ENCODE data around the gene GP9.

The GP9 gene

DNA sequence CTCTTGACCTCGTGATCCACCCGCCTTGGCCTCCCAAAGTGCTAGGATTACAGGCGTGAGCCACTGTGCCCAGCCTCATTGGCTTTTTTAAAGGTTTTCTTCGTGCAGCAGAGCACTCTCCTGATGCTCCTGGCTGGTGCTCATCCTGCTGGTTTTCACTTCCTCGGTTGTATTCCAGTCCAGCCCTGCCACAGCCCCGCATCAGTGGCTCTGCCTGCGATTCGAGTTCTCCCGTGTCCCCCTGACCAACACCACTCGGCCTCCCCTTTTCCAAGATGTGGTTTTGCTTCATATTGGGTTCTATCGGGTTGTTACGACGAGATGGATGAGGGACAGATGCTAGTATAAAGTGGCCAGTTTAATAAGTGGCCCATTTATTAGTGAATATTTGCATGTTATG lies 31.7 kb upstream of the GP9 start:
- no peak for DNase-seq (ENCODE audit: low spot score)

DNA sequence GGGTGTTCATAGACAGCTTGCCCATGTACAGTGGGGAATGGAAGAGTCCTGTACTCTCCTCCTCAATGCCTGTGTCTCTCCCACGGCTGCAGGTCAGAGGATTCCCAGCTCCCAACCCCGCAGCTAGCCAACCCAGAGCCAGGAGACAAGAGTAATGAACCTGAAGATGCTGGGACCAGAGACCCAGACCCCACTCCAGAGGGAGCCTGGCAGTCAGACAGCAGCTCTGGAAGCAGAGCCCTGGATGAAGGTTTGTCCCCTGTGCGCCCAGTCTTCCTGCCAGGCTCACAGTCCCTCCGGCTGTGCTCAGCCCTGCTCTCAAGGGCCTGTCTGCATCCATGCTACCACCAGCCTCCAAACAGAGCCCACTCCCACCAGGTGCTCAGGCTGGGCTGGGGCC lies 30.0 kb upstream of the GP9 start:
- DNase-seq (ENCODE audit: low spot score), result no peak

DNA sequence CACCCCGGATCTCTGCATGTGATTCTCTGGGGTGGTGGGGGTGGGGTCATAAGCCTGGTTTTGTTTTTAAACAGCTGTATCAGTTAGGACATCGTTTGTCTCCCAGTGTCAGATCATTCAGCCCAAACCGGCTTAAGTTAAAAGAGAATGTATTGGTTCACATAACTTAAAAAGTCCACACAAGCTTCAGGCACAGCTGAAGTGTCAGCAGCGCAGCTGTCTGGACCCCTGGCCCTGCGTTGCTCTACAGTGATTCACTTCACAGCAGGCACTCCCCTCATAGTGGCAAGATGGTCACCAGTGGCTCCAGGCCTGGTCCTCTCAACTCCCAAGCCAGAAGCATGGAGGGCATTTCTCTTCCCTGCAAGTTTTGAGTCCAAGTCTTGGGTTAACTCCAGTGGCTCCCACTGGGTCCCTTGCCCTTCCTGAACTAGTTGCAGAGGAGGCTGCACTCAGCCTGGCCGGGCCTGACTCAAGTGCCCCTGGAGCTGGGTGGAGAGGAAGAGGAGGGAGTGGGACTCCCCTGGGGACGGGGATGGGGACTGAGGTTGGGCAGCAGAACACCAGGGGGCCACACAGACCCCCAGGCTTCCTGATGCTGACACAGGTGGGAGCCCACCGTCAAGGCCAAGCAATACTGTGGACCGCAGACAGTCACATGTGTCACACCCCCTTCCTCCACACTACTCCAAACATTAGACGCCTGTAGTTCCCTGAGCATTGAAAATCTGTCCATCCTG lies 28.9 kb upstream of the GP9 start:
- DNase-seq (ENCODE audit: low spot score), result no peak

DNA sequence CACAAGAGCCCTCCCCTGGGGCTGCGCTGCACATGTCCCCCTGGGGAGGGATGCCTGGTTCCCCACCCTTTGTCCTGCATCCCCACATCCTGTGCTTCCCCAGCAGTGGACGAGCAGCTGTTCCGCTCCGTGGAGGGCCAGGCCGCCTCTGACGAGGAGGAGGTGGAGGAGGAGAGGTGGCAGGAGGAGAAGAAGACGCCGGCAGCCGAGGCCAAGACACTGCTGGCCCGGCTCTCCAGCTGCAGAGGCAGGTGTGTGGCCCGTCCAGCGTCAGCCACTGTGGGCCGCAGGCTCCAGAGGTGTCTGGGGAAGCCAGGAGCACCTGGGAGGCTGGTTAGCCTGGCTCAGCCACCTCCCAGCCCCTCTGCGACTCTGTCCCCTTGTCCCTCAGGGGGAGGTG lies 27.9 kb upstream of the GP9 start:
- no peak for DNase-seq (ENCODE audit: low spot score)

DNA sequence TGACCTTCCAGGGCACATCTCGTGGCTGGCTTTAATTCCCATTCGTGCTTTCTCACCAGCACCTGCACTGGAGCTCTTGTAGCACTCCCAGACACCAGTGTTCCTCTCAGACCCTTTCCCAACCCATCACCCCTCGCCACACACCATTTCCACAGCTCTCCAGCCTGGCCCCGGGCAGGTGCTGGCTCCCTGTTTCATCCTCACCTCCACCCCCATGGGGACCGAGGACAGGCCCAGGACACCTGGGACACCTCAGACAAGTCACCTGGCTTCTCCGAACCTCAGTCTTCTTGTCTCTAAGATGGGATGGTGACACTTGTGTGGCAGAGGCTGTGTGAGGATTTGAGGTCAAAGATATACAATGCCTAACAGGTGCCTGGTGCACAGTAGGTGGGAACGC lies 27.4 kb upstream of the GP9 start:
- DNase-seq (ENCODE audit: low spot score), result no peak

DNA sequence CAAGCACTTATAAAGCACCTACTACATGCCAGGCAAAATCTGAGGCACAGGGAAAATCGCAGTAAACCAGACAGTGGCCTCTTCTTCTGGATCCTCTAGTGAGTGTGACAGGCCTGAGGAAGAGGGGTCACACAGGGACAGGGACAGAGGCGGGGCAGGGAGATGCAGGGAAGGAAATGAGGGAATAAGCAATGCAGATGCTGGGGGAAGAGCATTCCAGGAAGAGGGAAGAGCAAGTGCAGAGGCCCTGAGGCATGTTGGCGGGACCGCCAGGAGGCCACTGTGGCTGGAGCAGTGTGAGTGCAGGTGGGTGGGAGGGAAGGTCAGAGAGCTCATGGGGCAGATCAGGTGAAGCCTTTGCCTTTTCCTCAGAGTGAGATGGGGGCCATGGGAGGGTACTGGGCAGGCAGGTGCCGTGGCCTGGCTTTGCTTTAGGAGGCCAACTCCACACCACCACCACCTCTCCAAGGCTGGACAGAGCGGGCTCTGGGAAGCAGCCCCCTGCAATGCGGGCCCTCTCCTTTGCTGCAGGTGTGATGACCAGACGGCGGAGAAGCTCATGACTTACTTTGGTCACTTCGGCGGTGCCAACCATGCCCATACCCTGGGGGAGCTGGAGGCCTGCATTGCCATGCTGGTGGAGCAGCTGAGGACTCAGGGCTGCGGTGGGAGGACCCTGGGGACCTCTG lies 26.8 kb upstream of the GP9 start:
- no peak for DNase-seq (ENCODE audit: low spot score)

DNA sequence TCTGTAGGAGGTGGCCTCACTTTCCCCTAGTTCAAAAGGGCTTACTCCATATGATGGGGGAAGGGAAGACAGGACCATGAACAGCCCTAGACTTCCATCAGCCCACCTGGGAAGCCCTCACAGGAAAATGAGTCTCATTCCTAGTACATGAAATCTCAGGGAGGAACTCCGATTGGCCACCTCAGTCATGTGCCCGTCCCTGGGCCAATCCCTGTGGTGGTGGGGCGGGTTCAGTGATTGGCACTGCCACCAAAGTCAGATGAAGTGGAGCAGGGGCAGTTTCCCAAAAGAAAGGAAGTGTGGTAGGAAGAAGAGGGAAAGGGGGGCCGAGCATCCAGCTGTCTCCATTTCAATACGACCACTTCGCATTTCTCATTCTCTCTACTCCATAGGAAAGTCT lies 25.9 kb upstream of the GP9 start:
- no peak for DNase-seq (ENCODE audit: low spot score)

DNA sequence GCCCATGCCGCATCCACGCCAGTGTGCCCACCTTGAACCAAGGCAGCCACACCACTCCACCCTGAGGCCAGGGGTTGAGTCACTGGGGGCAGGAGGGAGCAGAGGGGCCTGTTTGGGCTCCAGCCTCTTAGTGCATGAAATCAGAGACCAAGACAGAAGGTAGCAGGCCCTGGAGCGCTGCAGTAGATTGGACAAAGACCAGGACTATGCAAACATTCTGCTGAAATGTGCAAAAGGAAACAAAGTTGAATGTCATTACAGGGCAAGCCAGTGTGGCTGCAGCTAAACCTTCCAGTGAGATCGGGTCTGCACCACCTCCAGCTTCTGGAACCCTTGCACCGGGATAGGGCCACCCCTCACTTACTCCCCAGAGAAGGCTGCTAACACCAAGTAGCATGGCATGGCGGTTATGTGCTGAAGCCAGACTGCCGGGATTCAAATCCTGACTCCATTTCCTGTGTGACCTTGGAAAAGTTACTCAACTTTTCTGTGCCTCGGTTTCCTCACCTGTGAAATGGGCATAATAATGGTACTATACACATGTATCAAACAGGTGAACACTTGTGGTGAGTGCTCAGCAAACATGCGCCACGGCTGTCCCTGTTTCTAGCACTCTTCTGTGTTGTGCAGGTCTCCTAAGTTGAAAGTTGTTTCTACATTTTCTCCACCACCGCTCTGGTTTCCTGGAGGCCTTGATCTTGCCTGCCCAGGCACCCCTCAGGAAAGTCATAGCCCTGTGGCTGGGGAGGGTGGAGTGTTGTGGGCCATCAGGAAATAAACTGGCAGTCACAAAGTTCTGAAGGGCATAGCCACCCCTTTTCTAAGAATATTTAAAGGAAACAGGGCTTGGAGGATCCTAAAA lies 25.0 kb upstream of the GP9 start:
- DNase-seq (ENCODE audit: low spot score), result no peak

DNA sequence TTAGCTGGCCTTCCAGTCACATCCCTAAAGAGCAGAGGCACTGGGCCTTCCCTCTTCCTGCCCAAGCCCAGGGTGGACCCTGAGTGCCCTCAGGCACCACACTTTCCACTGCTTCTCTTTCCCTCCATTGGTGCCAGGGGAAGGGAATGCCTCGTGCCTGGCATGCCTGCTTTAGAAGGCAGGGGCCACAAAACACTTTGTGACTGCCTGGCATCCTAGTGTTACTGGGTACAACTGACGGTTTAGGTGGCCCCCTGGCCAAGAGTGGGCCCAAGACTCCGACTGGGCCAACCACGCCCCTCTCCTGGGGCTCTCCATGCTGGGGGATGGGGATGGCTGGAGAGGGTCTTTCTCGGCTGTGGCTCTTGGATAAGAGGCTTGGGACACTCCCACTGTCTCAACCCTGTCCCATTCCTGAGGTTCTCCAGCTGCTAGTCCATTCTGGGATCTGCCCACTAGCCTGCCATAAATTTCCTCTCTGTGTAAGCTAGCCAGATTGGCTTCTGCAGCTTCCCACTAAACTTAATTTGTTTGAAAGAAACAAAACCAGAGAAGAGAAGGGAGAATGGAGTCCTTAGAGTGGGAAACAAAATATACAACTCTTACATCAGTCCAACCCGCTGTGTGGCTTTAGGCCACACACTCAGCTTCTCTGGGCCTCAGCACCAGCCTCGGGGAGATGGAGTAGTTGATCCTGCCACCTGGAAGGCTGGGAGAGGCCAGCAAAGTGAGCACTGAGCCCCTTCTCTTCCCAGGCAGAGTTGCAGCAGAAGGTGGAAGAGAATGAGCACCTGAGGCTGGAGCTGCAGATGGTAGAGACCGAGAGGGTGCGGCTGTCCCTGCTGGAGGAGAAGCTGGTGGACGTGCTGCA lies 24.1 kb upstream of the GP9 start:
- no peak for DNase-seq (ENCODE audit: low spot score)

DNA sequence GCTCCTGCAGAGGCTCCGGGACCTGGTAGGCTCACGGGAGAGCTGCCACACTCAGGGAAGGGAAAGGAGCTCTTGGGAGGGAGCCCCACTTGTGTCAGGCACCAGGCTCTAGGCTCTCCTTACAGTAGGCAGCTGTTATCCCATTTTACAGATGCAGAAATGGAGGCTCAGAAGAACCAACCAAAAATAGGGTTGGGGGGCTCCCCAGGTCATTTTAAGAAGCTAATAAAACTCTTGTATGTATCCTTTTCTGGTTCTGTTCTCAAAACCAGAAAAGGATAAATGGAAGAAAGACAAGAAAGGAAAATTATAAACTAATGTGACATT lies 23.5 kb upstream of the GP9 start:
- no peak for DNase-seq (ENCODE audit: low spot score)

DNA sequence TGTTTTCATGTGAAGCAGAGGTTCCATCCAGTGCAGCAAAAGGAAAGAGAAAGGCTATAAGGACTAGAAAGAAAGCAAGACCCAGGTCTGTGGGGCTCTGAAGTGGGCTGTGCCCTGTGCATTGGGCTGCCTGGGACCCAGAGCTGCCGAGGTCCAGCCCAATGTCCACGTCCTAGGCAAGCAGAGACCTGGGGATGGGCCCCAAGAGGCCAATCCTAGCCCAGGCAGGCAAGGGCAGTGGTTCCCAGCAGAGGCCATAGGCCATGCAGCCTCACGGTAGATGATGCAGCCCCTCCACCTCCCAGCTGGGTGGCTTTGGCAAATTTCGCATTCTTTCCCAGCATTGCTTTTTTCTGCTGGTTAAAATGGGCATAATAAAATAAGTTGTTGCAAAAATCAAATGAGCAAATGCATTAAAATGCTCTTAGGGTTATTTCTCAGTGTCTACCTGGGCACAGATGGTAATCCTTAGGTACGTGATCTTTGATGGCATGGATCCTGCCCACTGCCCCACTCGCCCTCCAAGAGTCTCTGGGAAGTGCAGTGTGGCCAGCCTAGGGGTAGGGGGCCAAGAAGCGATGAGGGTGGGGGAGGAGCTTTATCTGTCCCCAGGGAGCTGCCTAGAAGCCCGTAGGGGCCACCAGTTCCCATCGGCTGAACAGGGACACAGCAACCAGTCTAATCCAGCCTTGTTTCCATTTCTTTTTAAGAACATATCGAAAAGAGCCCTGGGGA lies 22.3 kb upstream of the GP9 start:
- DNase-seq (ENCODE audit: low spot score), result no peak

DNA sequence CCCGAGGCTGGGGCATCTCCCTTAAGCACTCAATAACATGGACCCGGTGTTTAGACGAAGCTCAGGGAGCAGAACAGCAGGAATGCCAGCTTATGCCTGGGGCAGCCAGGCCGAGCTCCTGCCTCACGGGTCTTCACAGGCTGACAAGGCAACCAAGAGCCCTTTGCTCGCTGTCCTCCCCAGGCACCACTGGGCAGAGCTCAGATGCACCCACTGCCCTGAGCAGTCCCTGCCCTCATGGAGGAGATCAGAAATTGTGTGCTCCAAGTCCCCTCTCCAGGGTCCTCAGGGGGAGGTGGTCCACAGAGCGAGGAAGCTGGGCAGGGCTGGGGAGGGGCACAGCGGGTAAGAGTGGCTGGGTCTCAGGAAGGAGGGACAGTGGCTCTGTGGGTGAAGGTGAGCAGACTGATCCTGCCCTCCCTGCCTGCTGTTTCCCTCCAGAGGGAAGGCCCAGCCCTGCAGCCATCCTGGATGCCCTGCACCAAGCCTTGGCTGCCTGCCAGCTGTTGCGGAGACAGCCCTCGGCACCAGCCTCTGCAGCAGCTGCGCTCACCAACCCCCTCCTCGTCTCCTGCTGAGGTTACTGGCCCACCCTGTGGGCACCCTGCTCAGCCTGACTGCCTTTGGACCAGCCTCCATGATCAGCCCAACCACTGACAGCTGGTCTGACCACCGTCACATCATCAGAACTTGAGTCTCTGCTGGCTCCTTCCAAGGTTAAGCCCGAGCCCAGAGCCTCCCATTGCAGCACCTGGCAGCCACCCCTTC lies 21.1 kb upstream of the GP9 start:
- no peak for DNase-seq (ENCODE audit: low spot score)

DNA sequence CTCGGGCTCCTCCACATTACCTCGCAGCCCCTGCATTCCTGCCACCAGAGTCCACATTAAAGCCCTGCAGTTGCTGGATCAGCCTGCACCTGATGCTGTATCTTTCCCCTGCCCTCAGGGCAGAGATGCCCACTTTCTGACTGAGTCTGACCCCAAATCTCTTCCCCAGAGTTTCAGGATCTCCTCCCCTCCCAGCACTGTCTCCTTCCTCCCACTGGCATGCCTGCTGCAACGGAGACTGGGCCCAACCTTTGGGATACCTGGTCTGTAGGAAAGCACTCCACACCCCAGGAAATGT lies 20.6 kb upstream of the GP9 start:
- no peak for DNase-seq (ENCODE audit: low spot score)

DNA sequence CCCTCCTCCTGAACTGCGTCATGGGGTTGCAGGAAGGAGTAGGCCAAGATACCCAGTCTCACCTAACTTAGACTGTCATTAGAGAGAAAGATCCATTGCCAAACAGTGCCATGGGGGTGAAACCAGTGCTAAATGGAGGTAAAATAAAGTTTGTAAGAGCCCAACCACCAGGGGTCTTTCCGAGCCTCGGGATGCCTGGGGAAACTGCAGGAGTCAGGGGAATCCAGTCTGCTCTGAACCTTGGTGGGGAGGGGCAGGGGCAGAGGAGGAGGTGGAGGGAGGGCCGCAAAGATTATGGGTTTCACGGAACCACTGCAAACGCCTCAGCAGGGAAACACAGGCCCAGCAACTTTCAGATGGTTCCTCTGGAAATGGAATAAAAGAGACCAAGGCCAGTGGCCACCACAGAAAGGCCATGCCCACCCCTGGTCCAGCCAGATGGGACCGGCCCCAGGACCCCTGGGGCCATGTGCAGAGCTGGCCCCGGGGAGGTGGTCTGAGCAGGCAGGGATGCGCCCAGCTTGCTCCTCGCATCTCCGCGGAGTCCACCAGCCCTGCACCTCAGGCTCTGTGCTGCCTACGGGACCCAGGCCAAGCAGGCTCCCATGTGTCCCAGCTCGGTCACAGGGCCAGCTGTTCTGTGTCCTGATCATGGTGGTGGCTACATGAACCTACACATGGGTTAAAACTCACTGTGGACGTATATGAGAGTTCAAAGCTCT lies 19.8 kb upstream of the GP9 start:
- no peak for DNase-seq (ENCODE audit: low spot score)

DNA sequence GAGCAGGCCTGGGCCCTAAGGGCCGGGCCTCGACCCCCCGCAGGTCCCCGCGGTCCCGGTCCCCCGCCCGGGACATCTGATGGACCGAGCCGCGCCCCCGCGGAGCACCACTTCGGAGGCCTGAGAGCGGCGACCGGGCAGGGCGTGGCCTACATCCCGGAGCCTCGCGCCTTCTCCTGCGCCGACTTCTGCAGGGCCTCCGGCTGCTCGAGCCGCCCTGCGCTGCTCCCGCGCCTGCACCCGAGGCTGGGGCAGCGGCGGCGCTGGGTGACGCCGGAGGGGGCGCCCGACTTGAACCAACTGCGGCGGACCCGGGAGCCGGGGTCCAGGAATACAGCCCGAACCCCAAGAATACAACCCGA lies 14.9 kb upstream of the GP9 start:
- DNase-seq (ENCODE audit: low spot score), result no peak

DNA sequence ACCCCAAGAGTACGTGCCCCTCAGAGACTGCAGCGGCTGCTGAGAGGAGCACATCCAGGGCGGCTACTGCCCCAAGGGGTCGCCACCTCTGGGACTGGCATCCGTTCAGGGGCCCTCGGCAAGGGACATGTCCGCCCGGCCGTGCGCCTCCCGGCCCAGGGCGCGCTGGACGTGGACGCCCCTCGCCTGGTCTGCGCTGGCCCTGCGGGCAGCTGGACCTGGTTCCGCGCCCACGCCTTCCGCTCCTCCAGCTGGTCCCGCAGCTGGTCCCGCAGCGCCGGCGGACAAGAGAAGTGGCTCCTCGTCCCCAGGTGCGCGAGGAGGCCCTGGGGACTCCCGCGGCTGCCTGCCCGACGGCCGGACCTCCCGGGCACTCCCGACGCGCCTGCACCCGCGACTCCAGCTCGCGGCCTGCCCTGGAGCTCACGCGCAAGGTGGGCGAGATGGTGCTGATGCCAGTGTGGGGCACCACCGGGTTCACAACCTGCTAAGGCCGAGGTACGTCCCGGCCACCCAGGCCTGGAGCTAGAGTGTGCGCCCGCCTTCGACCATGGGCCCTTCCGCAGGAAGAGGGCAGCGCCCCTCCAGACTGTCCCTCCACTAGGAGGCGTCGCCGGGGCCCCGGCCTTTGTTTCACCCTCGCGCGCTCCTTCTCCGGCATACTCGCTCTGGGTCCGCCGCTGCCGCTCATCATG lies 14.4 kb upstream of the GP9 start:
- no peak for DNase-seq (ENCODE audit: low spot score)

DNA sequence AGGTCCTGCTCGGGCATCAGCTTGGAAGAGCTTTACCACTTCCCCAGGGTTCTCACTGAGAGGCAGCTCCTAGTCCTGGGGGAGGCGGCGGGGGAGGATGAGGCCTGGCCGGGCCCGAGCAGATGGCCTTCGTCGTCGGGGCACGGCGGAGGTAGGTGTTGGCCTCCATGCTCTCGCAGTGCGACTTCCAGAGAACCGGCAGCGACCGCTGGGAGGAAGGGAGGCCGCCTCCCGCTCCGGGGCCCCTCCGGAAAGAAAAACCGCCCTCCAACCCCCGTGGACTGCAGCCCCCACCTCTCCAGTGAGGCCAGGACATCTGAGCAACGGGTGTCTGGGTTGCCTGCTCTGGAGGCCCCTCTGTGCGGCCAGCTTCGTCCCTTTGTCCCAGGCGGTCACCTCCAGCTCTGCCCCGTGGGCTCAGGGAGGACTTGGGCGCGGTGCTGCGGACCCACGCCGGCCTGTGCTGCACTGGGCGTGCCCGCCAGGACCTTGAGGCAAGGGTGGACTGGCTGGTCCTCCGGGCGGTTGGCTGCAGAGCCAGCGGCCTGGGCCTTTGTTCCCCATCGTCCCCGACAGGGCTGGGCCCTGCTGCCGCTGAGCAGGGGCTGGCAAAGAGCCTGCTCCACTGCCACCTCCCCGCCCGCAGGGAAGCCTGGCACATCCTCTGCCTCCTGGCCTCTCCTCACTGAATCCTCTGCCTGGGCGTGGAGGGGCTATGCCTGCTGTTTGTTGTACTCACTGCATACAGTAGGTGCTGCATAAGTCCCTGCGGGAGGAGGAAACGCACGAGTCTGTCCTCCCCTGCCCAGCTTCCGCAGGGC lies 13.6 kb upstream of the GP9 start:
- no peak for DNase-seq (ENCODE audit: low spot score)

DNA sequence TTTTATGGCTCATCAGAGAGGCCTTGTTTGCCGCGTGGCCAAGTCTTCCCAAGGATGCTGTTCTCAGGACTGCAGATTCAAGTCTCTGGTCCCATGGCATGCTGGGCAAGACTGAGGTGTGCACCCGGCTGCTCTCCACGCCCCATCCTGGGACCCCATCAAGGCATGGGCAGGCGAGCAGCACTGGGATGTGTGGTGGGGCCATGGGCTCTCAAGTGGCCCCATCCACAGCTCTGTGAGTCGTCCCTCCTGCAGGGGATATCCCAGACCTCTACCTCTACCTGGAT lies 13.1 kb upstream of the GP9 start:
- no peak for DNase-seq (ENCODE audit: low spot score)

Data from activated CD4-positive, alpha-beta T cell treated with anti-CD3 and anti-CD28 coated beads, Interleukin-2, Interleukin-4, amounts not matched to agents 100 ng/mL and 50 ng/mL, durations not matched to agents 16 hours and 8 hours (primary cell).